ENCODE results near the gene RBFOX2. TPM values are rescaled to one million over a fixed set of nuclear protein-coding genes. Genes with fewer than 3 reads are reported as not detected.

Gene RBFOX2
- total RNA-seq, 1 experiment from 2014 or later = 24.2 TPM

- no peaks in the 10 kb centered on the region for H3K36me3 ChIP-seq (ENCODE audit: insufficient read depth, low read length)
- H3K4me2 ChIP-seq (ENCODE audit: low read depth, low read length, poor library complexity, severe bottlenecking) = no peak overlapping the region
- H2AFZ ChIP-seq (ENCODE audit: low read length) = no peak overlapping the region
- H3K9me3 ChIP-seq (ENCODE audit: low read length) = no peaks in the 10 kb centered on the region
- no peaks in the 10 kb centered on the region for H3K4me1 ChIP-seq (ENCODE audit: low read length)
- H4K20me1 ChIP-seq (ENCODE audit: insufficient read depth, low read depth, low read length) = no peaks in the 10 kb centered on the region
- no peaks in the 10 kb centered on the region for H3K79me2 ChIP-seq (ENCODE audit: low read length)
- H3K9ac ChIP-seq (ENCODE audit: low read length) = no peak overlapping the region
- DNase-seq = no peak
- no peaks in the 10 kb centered on the region for H3K9me2 ChIP-seq (replicated peaks; ENCODE audit: insufficient read depth, low read length)
- no peak overlapping the region for H3K4me3 ChIP-seq (ENCODE audit: low read length)
- H3K27me3 ChIP-seq (ENCODE audit: low read length) = no peaks in the 10 kb centered on the region
- no peak overlapping the region for H3K27ac ChIP-seq (ENCODE audit: low read length)
These were observed 292.5 kb downstream of the RBFOX2 start for GRCh38 chr22:35736166-35736565.

- no peak overlapping the region for H2AFZ ChIP-seq (ENCODE audit: low read length)
- no peaks in the 10 kb centered on the region for H4K20me1 ChIP-seq (ENCODE audit: insufficient read depth, low read depth, low read length)
- no peak for DNase-seq
- H3K4me3 ChIP-seq (ENCODE audit: low read length) = no peak overlapping the region
- no peaks in the 10 kb centered on the region for H3K36me3 ChIP-seq (ENCODE audit: insufficient read depth, low read length)
- no peaks in the 10 kb centered on the region for H3K9me3 ChIP-seq (ENCODE audit: low read length)
- H3K27me3 ChIP-seq (ENCODE audit: low read length) = no peaks in the 10 kb centered on the region
- H3K4me1 ChIP-seq (ENCODE audit: low read length) = no peaks in the 10 kb centered on the region
- H3K9me2 ChIP-seq (replicated peaks; ENCODE audit: insufficient read depth, low read length) = no peaks in the 10 kb centered on the region
- no peak overlapping the region for H3K9ac ChIP-seq (ENCODE audit: low read length)
- H3K4me2 ChIP-seq (ENCODE audit: low read depth, low read length, poor library complexity, severe bottlenecking) = no peak overlapping the region
- H3K79me2 ChIP-seq (ENCODE audit: low read length) = no peaks in the 10 kb centered on the region
- H3K27ac ChIP-seq (ENCODE audit: low read length) = no peak overlapping the region
These were observed 293.1 kb downstream of the RBFOX2 start for GRCh38 chr22:35735542-35735941.

- H4K20me1 ChIP-seq (ENCODE audit: insufficient read depth, low read depth, low read length) = no peaks in the 10 kb centered on the region
- no peak overlapping the region for H3K27ac ChIP-seq (ENCODE audit: low read length)
- no peaks in the 10 kb centered on the region for H3K9me3 ChIP-seq (ENCODE audit: low read length)
- no peak overlapping the region for H3K9ac ChIP-seq (ENCODE audit: low read length)
- no peak for DNase-seq
- no peaks in the 10 kb centered on the region for H3K79me2 ChIP-seq (ENCODE audit: low read length)
- no peaks in the 10 kb centered on the region for H3K27me3 ChIP-seq (ENCODE audit: low read length)
- H3K4me2 ChIP-seq (ENCODE audit: low read depth, low read length, poor library complexity, severe bottlenecking) = no peak overlapping the region
- H3K4me1 ChIP-seq (ENCODE audit: low read length) = peaks cover 6% of the 10 kb centered on the region
- H3K36me3 ChIP-seq (ENCODE audit: insufficient read depth, low read length) = no peaks in the 10 kb centered on the region
- H3K4me3 ChIP-seq (ENCODE audit: low read length) = no peak overlapping the region
- no peaks in the 10 kb centered on the region for H3K9me2 ChIP-seq (replicated peaks; ENCODE audit: insufficient read depth, low read length)
- H2AFZ ChIP-seq (ENCODE audit: low read length) = no peak overlapping the region
These were observed 294.2 kb downstream of the RBFOX2 start for GRCh38 chr22:35734517-35734827.

GRCh38 chr22:35733791-35734516 is 294.7 kb downstream of the RBFOX2 start:
- Histone ChIP-seq H3K27me3 (ENCODE audit: low read length) (no peaks in the 10 kb centered on the region), H3K4me2 (ENCODE audit: low read depth, low read length, poor library complexity, severe bottlenecking) (no peak overlapping the region), H3K9ac (ENCODE audit: low read length) (no peak overlapping the region), H4K20me1 (ENCODE audit: insufficient read depth, low read depth, low read length) (no peaks in the 10 kb centered on the region), H3K79me2 (ENCODE audit: low read length) (no peaks in the 10 kb centered on the region), H3K27ac (ENCODE audit: low read length) (no peak overlapping the region), H3K9me3 (ENCODE audit: low read length) (no peaks in the 10 kb centered on the region), H2AFZ (ENCODE audit: low read length) (no peak overlapping the region), H3K9me2 (replicated peaks; ENCODE audit: insufficient read depth, low read length) (no peaks in the 10 kb centered on the region), H3K36me3 (ENCODE audit: insufficient read depth, low read length) (no peaks in the 10 kb centered on the region), H3K4me1 (ENCODE audit: low read length) (peaks cover 11% of the 10 kb centered on the region), H3K4me3 (ENCODE audit: low read length) (no peak overlapping the region)
- DNase-seq = no peak

- Histone ChIP-seq H3K9ac (ENCODE audit: low read length) (no peak overlapping the region), H3K4me2 (ENCODE audit: low read depth, low read length, poor library complexity, severe bottlenecking) (no peak overlapping the region), H3K36me3 (ENCODE audit: insufficient read depth, low read length) (no peaks in the 10 kb centered on the region), H3K9me2 (replicated peaks; ENCODE audit: insufficient read depth, low read length) (no peaks in the 10 kb centered on the region), H3K79me2 (ENCODE audit: low read length) (no peaks in the 10 kb centered on the region), H4K20me1 (ENCODE audit: insufficient read depth, low read depth, low read length) (no peaks in the 10 kb centered on the region), H3K4me3 (ENCODE audit: low read length) (no peak overlapping the region), H3K27ac (ENCODE audit: low read length) (no peak overlapping the region), H3K4me1 (ENCODE audit: low read length) (peaks cover 17% of the 10 kb centered on the region), H3K9me3 (ENCODE audit: low read length) (no peaks in the 10 kb centered on the region), H2AFZ (ENCODE audit: low read length) (no peak overlapping the region), H3K27me3 (ENCODE audit: low read length) (no peaks in the 10 kb centered on the region)
- DNase-seq = no peak
These were observed 295.6 kb downstream of the RBFOX2 start for GRCh38 chr22:35733036-35733435.

GRCh38 chr22:35732116-35732515 is 296.5 kb downstream of the RBFOX2 start:
- Histone ChIP-seq H3K9me3 (ENCODE audit: low read length) (no peaks in the 10 kb centered on the region), H3K27ac (ENCODE audit: low read length) (no peak overlapping the region), H3K79me2 (ENCODE audit: low read length) (no peaks in the 10 kb centered on the region), H3K4me3 (ENCODE audit: low read length) (no peak overlapping the region), H3K27me3 (ENCODE audit: low read length) (no peaks in the 10 kb centered on the region), H4K20me1 (ENCODE audit: insufficient read depth, low read depth, low read length) (no peaks in the 10 kb centered on the region), H3K9me2 (replicated peaks; ENCODE audit: insufficient read depth, low read length) (no peaks in the 10 kb centered on the region), H2AFZ (ENCODE audit: low read length) (no peak overlapping the region), H3K36me3 (ENCODE audit: insufficient read depth, low read length) (no peaks in the 10 kb centered on the region), H3K9ac (ENCODE audit: low read length) (no peak overlapping the region), H3K4me2 (ENCODE audit: low read depth, low read length, poor library complexity, severe bottlenecking) (no peak overlapping the region), H3K4me1 (ENCODE audit: low read length) (peaks cover 17% of the 10 kb centered on the region)
- no peak for DNase-seq

GRCh38 chr22:35731321-35731720 is 297.3 kb downstream of the RBFOX2 start:
- Histone ChIP-seq H3K4me2 (ENCODE audit: low read depth, low read length, poor library complexity, severe bottlenecking) (no peak overlapping the region), H3K9me2 (replicated peaks; ENCODE audit: insufficient read depth, low read length) (no peaks in the 10 kb centered on the region), H3K36me3 (ENCODE audit: insufficient read depth, low read length) (no peaks in the 10 kb centered on the region), H3K27me3 (ENCODE audit: low read length) (no peaks in the 10 kb centered on the region), H3K79me2 (ENCODE audit: low read length) (no peaks in the 10 kb centered on the region), H3K4me3 (ENCODE audit: low read length) (no peak overlapping the region), H3K9ac (ENCODE audit: low read length) (no peak overlapping the region), H3K9me3 (ENCODE audit: low read length) (no peaks in the 10 kb centered on the region), H3K27ac (ENCODE audit: low read length) (no peak overlapping the region), H3K4me1 (ENCODE audit: low read length) (peaks cover 17% of the 10 kb centered on the region), H4K20me1 (ENCODE audit: insufficient read depth, low read depth, low read length) (no peaks in the 10 kb centered on the region), H2AFZ (ENCODE audit: low read length) (no peak overlapping the region)
- no peak for DNase-seq

GRCh38 chr22:35729309-35729698 is 299.3 kb downstream of the RBFOX2 start:
- H3K36me3 ChIP-seq (ENCODE audit: insufficient read depth, low read length) = no peaks in the 10 kb centered on the region
- peak overlapping the region; percentile 49; the same call in 1 of the 2 replicates for H3K27ac ChIP-seq (ENCODE audit: low read length)
- no peaks in the 10 kb centered on the region for H4K20me1 ChIP-seq (ENCODE audit: insufficient read depth, low read depth, low read length)
- H3K4me2 ChIP-seq (ENCODE audit: low read depth, low read length, poor library complexity, severe bottlenecking) = peak overlapping the region; percentile 66
- H3K4me3 ChIP-seq (ENCODE audit: low read length) = peak overlapping the region; percentile 29
- H3K9me2 ChIP-seq (replicated peaks; ENCODE audit: insufficient read depth, low read length) = no peaks in the 10 kb centered on the region
- H3K79me2 ChIP-seq (ENCODE audit: low read length) = no peaks in the 10 kb centered on the region
- H3K4me1 ChIP-seq (ENCODE audit: low read length) = peaks cover 17% of the 10 kb centered on the region
- no peak overlapping the region; the same call in 1 of the 2 replicates for H3K9ac ChIP-seq (ENCODE audit: low read length)
- H3K27me3 ChIP-seq (ENCODE audit: low read length) = no peaks in the 10 kb centered on the region
- peak; percentile 52 for DNase-seq
- no peak overlapping the region for H2AFZ ChIP-seq (ENCODE audit: low read length)
- no peaks in the 10 kb centered on the region for H3K9me3 ChIP-seq (ENCODE audit: low read length)

Measured in Karpas-422 (cell line).